HCT116 (cell line): ENCODE results near the gene PCDH9. TPM values are rescaled to one million over a fixed set of nuclear protein-coding genes. Genes with fewer than 3 reads are reported as not detected.

ENCODE experiments used
- ATAC-seq: fragments of 200-7000 bp; cut with Tn5 transposase; 2 replicates; pipeline ENCODE4 v1.9.1; 2020; ENCODE audit warnings: mild to moderate bottlenecking, moderate library complexity
- BruUV-seq: library from RNA; stranded (reverse); fragments of 400-500 nt; replicated peaks from 2 replicates; lab custom pipeline; 2021; lab: Mats Ljungman, UMichigan
- CTCF ChIA-PET: fragments of 300-600 bp; sonication (Branson Sonifier 250); formaldehyde crosslinking; loops from one replicate; lab custom pipeline; 2021; ENCODE audit warnings: antibody characterized with exemption; lab: Charles Lee
- POLR2A ChIA-PET: fragments of 300-600, 350-600 bp; sonication (Branson Sonifier 250); formaldehyde crosslinking; loops from one replicate; lab custom pipeline; 2021; ENCODE audit warnings: antibody characterized with exemption; lab: Charles Lee
- RAD21 ChIA-PET, 2 experiments: fragments of 300-600 bp; sonication (Branson Sonifier 250); formaldehyde crosslinking; loops; one replicate each; lab custom pipeline; 2023; ENCODE audit warnings: low total read pairs in 2 of 2; ENCODE audit not compliant: uncharacterized antibody in 2 of 2, unreplicated experiment in 2 of 2, low non-redundant PET in 1 of 2; lab: Charles Lee
- DNase-seq: peaks from one replicate; pipeline ENCODE4 v3.0.0-alpha.2; 2010; ENCODE audit warnings: low read depth, low spot score
- H2AFZ ChIP-seq: fragments of 200-600 bp; shearing (Covaris generic), sonication (generic); 2 replicates; pipeline ENCODE4 v1.6.1; 2017; ENCODE audit warnings: low read depth, mixed run types, mixed read lengths, antibody characterized with exemption, low read length; ENCODE audit not compliant: poor library complexity, severe bottlenecking
- H3K27ac ChIP-seq: 2 replicates; pipeline ENCODE4 v1.5.1; 2012; ENCODE audit warnings: low read depth, low read length
- H3K27me3 ChIP-seq: fragments of 200-600 bp; sonication (generic); 2 replicates; pipeline ENCODE4 v1.6.1; 2016; ENCODE audit warnings: mixed run types, low read length, mixed read lengths; ENCODE audit not compliant: insufficient read depth
- H3K36me3 ChIP-seq, 2 experiments: fragments of 200-500 bp in 1 of 2; fragments of 200-600 bp in 1 of 2; sonication (Bioruptor generic) in 1 of 2; sonication (generic) in 1 of 2; 2 replicates each; pipeline versions ENCODE4 v1.5.1 to v1.6.1; 2014 to 2016; ENCODE audit warnings: low read length in 2 of 2, inconsistent platforms in 1 of 2, mixed read lengths in 1 of 2, mixed run types in 1 of 2; ENCODE audit not compliant: insufficient read depth in 2 of 2, control insufficient read depth in 1 of 2
- H3K4me1 ChIP-seq, 2 experiments: fragments of 200-600 bp in 1 of 2; sonication (generic) in 1 of 2; 2 replicates each; pipeline versions ENCODE4 v1.5.1 to v1.6.1; 2012 to 2017; ENCODE audit warnings: low read length in 2 of 2, inconsistent platforms in 1 of 2, mild to moderate bottlenecking in 1 of 2, mixed read lengths in 1 of 2, mixed run types in 1 of 2, moderate library complexity in 1 of 2; ENCODE audit not compliant: insufficient read depth in 2 of 2, control insufficient read depth in 1 of 2
- H3K4me2 ChIP-seq: fragments of 200-600 bp; sonication (generic); 2 replicates; pipeline ENCODE4 v1.6.1; 2017; ENCODE audit warnings: mixed run types, low read length, mixed read lengths
- H3K4me3 ChIP-seq, 2 experiments: fragments of 200-600 bp in 1 of 2; sonication (generic) in 1 of 2; replicated peaks in 1 of 2; 2 replicates each; pipeline ENCODE4 v1.5.1; 2011 to 2016; ENCODE audit warnings: low read length in 2 of 2, control low read depth in 1 of 2, low read depth in 1 of 2, mild to moderate bottlenecking in 1 of 2, mixed read lengths in 1 of 2, mixed run types in 1 of 2
- H3K79me2 ChIP-seq: fragments of 200-600 bp; sonication (generic); 2 replicates; pipeline ENCODE4 v1.6.1; 2017; ENCODE audit warnings: mild to moderate bottlenecking, mixed run types, low read length, moderate library complexity, mixed read lengths; ENCODE audit not compliant: insufficient read depth
- H3K9ac ChIP-seq: fragments of 200-600 bp; sonication (generic); 2 replicates; pipeline ENCODE4 v1.6.1; 2016; ENCODE audit warnings: low read length, mixed read lengths
- H3K9me2 ChIP-seq: fragments of 200-600 bp; sonication (generic), shearing (Covaris generic); 2 replicates; pipeline ENCODE4 v1.6.1; 2017; ENCODE audit warnings: mixed run types, mild to moderate bottlenecking, moderate library complexity; ENCODE audit not compliant: insufficient read depth
- H3K9me3 ChIP-seq, 2 experiments: fragments of 200-500 bp in 1 of 2; fragments of 200-600 bp in 1 of 2; sonication (Bioruptor generic) in 1 of 2; sonication (generic) in 1 of 2; 2 replicates each; pipeline ENCODE4 v1.6.1; 2014 to 2017; ENCODE audit warnings: low read length in 2 of 2, mixed read lengths in 2 of 2, inconsistent platforms in 1 of 2, low read depth in 1 of 2, mild to moderate bottlenecking in 1 of 2, mixed run types in 1 of 2, moderate library complexity in 1 of 2; ENCODE audit not compliant: control insufficient read depth in 1 of 2, insufficient read depth in 1 of 2
- H4K20me1 ChIP-seq: fragments of 200-600 bp; sonication (generic), shearing (Covaris generic); 2 replicates; pipeline ENCODE4 v1.6.1; 2017; ENCODE audit warnings: mixed run types, mild to moderate bottlenecking, moderate library complexity; ENCODE audit not compliant: insufficient read depth
- CBX3 ChIP-seq: IDR thresholded peaks from 2 replicates; pipeline ENCODE4 v1.6.1; 2012; ENCODE audit warnings: low read depth
- CEBPB ChIP-seq: IDR thresholded peaks from 2 replicates; pipeline ENCODE4 v1.6.1; 2012; ENCODE audit warnings: low read depth
- ELF1 ChIP-seq: IDR thresholded peaks from 2 replicates; pipeline ENCODE4 v1.6.1; 2012; ENCODE audit warnings: low read depth, borderline replicate concordance
- EZH2 ChIP-seq: fragments of 200-600 bp; sonication (generic); IDR thresholded peaks from 2 replicates; pipeline ENCODE4 v1.6.1; 2017; ENCODE audit warnings: antibody characterized with exemption, mixed run types
- EZH2phosphoT487 ChIP-seq: fragments of 200-600 bp; IDR thresholded peaks from 2 replicates; pipeline ENCODE4 v1.6.1; 2018; ENCODE audit warnings: antibody characterized with exemption, borderline replicate concordance
- FOSL1 ChIP-seq: IDR thresholded peaks from 2 replicates; pipeline ENCODE4 v1.6.1; 2012; ENCODE audit warnings: low read depth
- POLR2AphosphoS5 ChIP-seq: IDR thresholded peaks from 2 replicates; pipeline ENCODE4 v1.6.1; 2011; ENCODE audit warnings: mild to moderate bottlenecking, low read depth, low read length, moderate library complexity
- SIN3A ChIP-seq: IDR thresholded peaks from 2 replicates; pipeline ENCODE4 v1.6.1; 2012; ENCODE audit warnings: low read depth
- SP1 ChIP-seq: IDR thresholded peaks from 2 replicates; pipeline ENCODE4 v1.6.1; 2012; ENCODE audit warnings: low read depth
- SRF ChIP-seq: IDR thresholded peaks from 2 replicates; pipeline ENCODE4 v1.6.1; 2012; ENCODE audit warnings: low read depth
- YY1 ChIP-seq: IDR thresholded peaks from 2 replicates; pipeline ENCODE4 v1.6.1; 2011; ENCODE audit warnings: low read length, low read depth, moderate library complexity, mild to moderate bottlenecking; ENCODE audit not compliant: insufficient replicate concordance; ENCODE audit errors: extremely low read depth
- ZNF274 ChIP-seq: fragments of 200-500 bp; sonication (Bioruptor generic); IDR thresholded peaks from 2 replicates; pipeline ENCODE4 v1.6.1; 2014; ENCODE audit warnings: mild to moderate bottlenecking, low read depth, low read length, inconsistent platforms
- intact Hi-C: fragments of 100-400 bp; cut with micrococcal nuclease; formaldehyde crosslinking; loops from 2 replicates; pipeline ENCODE4 v1.10.0; 2022
- total RNA-seq: library from RNA; stranded (reverse); gene quantifications from one replicate; pipeline ENCODE4 v1.2.1, GENCODE V29; 2021; ENCODE audit not compliant: unreplicated experiment
- TF ChIP-seq, protein P1 (sequence below): IDR thresholded peaks from 2 replicates; pipeline ENCODE4 v1.6.1; 2012; ENCODE audit warnings: low read depth
- TF ChIP-seq, protein P2 (sequence below): IDR thresholded peaks from 2 replicates; pipeline ENCODE4 v1.6.1; 2012
- TF ChIP-seq, protein P3 (sequence below), 3 experiments: fragments of 200-600 bp in 1 of 3; sonication (generic) in 1 of 3; IDR thresholded peaks in 2 of 3; conservative IDR thresholded peaks in 1 of 3; 2 replicates each; pipeline ENCODE4 v1.5.1; 2012 to 2017; ENCODE audit warnings: low read depth in 2 of 3, low read length in 2 of 3, antibody characterized with exemption in 1 of 3, borderline replicate concordance in 1 of 3, control low read depth in 1 of 3, mild to moderate bottlenecking in 1 of 3, mixed read lengths in 1 of 3, mixed run types in 1 of 3, moderate library complexity in 1 of 3; ENCODE audit not compliant: insufficient read depth in 1 of 3
- TF ChIP-seq, protein P4 (sequence below): IDR thresholded peaks from 2 replicates; pipeline ENCODE4 v1.6.1; 2011; ENCODE audit warnings: mild to moderate bottlenecking, low read length, moderate library complexity; ENCODE audit not compliant: insufficient replicate concordance; ENCODE audit errors: extremely low read depth

Gene PCDH9
- total RNA-seq, 1 experiment from 2014 or later: 0.02 TPM

DNA sequence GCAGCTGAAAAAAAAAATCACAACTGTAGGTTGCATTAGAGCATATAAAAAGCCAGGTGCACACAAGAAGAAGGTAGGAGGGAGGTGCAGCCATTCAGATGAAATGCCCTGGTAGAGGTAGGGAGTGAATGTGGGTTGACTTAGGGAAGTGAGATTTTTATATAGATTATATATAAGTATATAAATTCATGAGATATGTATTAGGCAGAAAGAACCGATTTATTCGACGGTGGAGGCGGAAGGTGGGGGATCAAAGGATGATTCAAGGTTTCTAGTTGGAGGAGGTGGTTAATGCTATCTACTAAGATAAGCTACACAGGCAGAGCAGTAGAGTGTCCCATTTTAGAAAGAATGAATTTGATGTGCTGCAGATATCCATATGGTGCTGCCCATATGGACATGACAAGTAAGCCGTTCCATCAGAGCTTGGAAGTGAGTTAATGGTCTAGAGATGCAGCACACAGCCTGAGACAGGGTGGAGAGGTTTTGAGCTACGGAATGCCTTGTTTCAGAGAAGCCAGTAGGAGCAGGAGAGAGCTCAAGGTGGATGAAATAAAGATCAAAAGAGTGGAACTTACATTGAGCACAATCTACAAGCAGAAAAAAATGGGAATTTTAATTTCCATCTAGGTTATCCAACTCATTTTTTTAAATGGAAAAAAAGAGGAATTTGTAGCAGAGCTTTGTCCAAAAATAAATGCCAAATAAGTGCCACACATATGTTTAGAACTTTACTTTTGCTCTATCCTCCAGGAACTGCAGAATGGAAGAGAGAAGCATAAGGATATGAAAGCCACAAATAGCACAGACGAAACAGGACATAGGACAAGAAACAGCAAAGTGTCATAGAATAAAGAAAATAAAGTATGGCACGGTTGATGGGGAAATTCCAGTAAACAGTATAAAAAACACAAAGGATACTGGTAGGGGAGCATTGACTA lies 177.3 kb downstream of the PCDH9 start:
- H3K4me1 ChIP-seq: no peaks in the 10 kb centered on the region
- ATAC-seq: no peak
- no peak overlapping the region for H3K27ac ChIP-seq
- H3K9me2 ChIP-seq: no peaks in the 10 kb centered on the region
- CTCF ChIA-PET: no interaction called here
- RAD21 ChIA-PET: no interaction called here
- POLR2A ChIA-PET: no interaction called here
- H3K9me3 ChIP-seq: no peaks in the 10 kb centered on the region
- TF ChIP-seq ELF1 (no peak), SP1 (no peak), SRF (no peak), ZNF274 (no peak), CBX3 (no peak), YY1 (no peak), EZH2phosphoT487 (no peak), POLR2AphosphoS5 (no peak), FOSL1 (no peak), EZH2 (no peak), CEBPB (no peak), SIN3A (no peak)
- TF ChIP-seq, protein P1, sequence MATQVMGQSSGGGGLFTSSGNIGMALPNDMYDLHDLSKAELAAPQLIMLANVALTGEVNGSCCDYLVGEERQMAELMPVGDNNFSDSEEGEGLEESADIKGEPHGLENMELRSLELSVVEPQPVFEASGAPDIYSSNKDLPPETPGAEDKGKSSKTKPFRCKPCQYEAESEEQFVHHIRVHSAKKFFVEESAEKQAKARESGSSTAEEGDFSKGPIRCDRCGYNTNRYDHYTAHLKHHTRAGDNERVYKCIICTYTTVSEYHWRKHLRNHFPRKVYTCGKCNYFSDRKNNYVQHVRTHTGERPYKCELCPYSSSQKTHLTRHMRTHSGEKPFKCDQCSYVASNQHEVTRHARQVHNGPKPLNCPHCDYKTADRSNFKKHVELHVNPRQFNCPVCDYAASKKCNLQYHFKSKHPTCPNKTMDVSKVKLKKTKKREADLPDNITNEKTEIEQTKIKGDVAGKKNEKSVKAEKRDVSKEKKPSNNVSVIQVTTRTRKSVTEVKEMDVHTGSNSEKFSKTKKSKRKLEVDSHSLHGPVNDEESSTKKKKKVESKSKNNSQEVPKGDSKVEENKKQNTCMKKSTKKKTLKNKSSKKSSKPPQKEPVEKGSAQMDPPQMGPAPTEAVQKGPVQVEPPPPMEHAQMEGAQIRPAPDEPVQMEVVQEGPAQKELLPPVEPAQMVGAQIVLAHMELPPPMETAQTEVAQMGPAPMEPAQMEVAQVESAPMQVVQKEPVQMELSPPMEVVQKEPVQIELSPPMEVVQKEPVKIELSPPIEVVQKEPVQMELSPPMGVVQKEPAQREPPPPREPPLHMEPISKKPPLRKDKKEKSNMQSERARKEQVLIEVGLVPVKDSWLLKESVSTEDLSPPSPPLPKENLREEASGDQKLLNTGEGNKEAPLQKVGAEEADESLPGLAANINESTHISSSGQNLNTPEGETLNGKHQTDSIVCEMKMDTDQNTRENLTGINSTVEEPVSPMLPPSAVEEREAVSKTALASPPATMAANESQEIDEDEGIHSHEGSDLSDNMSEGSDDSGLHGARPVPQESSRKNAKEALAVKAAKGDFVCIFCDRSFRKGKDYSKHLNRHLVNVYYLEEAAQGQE: no peak
- TF ChIP-seq, protein P2, sequence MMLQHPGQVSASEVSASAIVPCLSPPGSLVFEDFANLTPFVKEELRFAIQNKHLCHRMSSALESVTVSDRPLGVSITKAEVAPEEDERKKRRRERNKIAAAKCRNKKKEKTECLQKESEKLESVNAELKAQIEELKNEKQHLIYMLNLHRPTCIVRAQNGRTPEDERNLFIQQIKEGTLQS: no peak
- TF ChIP-seq, protein P3, sequence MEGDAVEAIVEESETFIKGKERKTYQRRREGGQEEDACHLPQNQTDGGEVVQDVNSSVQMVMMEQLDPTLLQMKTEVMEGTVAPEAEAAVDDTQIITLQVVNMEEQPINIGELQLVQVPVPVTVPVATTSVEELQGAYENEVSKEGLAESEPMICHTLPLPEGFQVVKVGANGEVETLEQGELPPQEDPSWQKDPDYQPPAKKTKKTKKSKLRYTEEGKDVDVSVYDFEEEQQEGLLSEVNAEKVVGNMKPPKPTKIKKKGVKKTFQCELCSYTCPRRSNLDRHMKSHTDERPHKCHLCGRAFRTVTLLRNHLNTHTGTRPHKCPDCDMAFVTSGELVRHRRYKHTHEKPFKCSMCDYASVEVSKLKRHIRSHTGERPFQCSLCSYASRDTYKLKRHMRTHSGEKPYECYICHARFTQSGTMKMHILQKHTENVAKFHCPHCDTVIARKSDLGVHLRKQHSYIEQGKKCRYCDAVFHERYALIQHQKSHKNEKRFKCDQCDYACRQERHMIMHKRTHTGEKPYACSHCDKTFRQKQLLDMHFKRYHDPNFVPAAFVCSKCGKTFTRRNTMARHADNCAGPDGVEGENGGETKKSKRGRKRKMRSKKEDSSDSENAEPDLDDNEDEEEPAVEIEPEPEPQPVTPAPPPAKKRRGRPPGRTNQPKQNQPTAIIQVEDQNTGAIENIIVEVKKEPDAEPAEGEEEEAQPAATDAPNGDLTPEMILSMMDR (IDR thresholded peaks at IDR 0.05 in 2 of 3, conservative IDR thresholded peaks at IDR 0.05 in 1 of 3; ENCODE audit: borderline replicate concordance in 1 of 3, insufficient read depth in 1 of 3, low read depth in 2 of 3, low read length in 2 of 3): no peak
- TF ChIP-seq, protein P4, sequence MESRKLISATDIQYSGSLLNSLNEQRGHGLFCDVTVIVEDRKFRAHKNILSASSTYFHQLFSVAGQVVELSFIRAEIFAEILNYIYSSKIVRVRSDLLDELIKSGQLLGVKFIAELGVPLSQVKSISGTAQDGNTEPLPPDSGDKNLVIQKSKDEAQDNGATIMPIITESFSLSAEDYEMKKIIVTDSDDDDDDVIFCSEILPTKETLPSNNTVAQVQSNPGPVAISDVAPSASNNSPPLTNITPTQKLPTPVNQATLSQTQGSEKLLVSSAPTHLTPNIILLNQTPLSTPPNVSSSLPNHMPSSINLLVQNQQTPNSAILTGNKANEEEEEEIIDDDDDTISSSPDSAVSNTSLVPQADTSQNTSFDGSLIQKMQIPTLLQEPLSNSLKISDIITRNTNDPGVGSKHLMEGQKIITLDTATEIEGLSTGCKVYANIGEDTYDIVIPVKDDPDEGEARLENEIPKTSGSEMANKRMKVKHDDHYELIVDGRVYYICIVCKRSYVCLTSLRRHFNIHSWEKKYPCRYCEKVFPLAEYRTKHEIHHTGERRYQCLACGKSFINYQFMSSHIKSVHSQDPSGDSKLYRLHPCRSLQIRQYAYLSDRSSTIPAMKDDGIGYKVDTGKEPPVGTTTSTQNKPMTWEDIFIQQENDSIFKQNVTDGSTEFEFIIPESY: no peak
- no peaks in the 10 kb centered on the region for H4K20me1 ChIP-seq
- H2AFZ ChIP-seq: no peak overlapping the region
- H3K79me2 ChIP-seq: no peaks in the 10 kb centered on the region
- H3K9ac ChIP-seq: no peak overlapping the region
- no peaks in the 10 kb centered on the region for H3K36me3 ChIP-seq
- BruUV-seq: no TSS peak
- no peak for DNase-seq
- no peak overlapping the region for H3K4me2 ChIP-seq
- no peak overlapping the region for H3K4me3 ChIP-seq
- H3K27me3 ChIP-seq: no peaks in the 10 kb centered on the region
- intact Hi-C loops: no loop called here
